Ovary (tissue), 9 donors: ENCODE measurements around the gene FBLN7. TPM values are rescaled to one million over a fixed set of nuclear protein-coding genes. Genes with fewer than 3 reads are reported as not detected.

Experiments
- DNase-seq, 5 donors: peaks; one replicate each; pipeline ENCODE4 v3.0.0-alpha.2; 2019 to 2020
- H3K27ac ChIP-seq, 2 donors: fragments of 200-600 bp; one replicate each; pipeline versions ENCODE4 v1.5.1 to v1.8.0; 2019 to 2022
- H3K27me3 ChIP-seq: fragments of 200-600 bp; one replicate; pipeline ENCODE4 v1.8.0; 2022
- H3K36me3 ChIP-seq: fragments of 200-600 bp; sonication (generic); one replicate; pipeline ENCODE4 v1.5.1; 2019
- H3K4me1 ChIP-seq: one replicate; pipeline ENCODE4 v1.8.1; 2013; ENCODE audit warnings: mild to moderate bottlenecking, moderate library complexity; ENCODE audit not compliant: insufficient read depth
- H3K4me3 ChIP-seq: fragments of 200-600 bp; sonication (generic); one replicate; pipeline ENCODE4 v1.5.1; 2017
- H3K9me3 ChIP-seq, 2 donors: fragments of 200-600 bp in 1 of 2; sonication (generic) in 1 of 2; one replicate each; pipeline versions ENCODE4 v1.5.1 to v1.8.1; 2013 to 2019; ENCODE audit warnings: mild to moderate bottlenecking in 1 of 2, moderate library complexity in 1 of 2
- CTCF ChIP-seq, 3 donors: fragments of 450-650 bp in 2 of 3; fragments of 200-600 bp in 1 of 3; IDR thresholded peaks; one replicate each; pipeline versions ENCODE4 v1.5.1 to v1.8.0; 2016 to 2022; ENCODE audit warnings: antibody characterized with exemption in 3 of 3, mild to moderate bottlenecking in 1 of 3
- EP300 ChIP-seq: sonication (generic); formaldehyde crosslinking; IDR thresholded peaks from one replicate; pipeline ENCODE4 v1.6.1; 2017; ENCODE audit warnings: antibody characterized with exemption
- POLR2A ChIP-seq: fragments of 450-650 bp; IDR thresholded peaks from one replicate; pipeline ENCODE4 v1.6.1; 2017; ENCODE audit warnings: antibody characterized with exemption, mild to moderate bottlenecking, moderate library complexity
- WGBS, 3 donors: extraction: QIAGEN DNeasy Blood & Tissue Kit in 1 of 3; methylation state at CpG; one replicate each; pipeline versions ENCODE4 v1.1.5 to v1.1.7; 2013 to 2017; 5-methylcytosine and 5-hydroxymethylcytosine counted together
- intact Hi-C, 4 donors: fragments of 100-400 bp; cut with DNase I; formaldehyde crosslinking; loops; one replicate each; pipeline versions ENCODE4 v1.11.0 to v1.15.1; 2022 to 2023
- polyA plus RNA-seq, 2 donors: library from polyadenylated mRNA; stranded (reverse); fragments of 200-250 nt in 1 of 2; fragments of 350-450 nt in 1 of 2; fragmentation: Illumina TruSeq in 1 of 2; extraction: RNeasy Lipid Tissue Mini Kit (QIAGEN cat#74804) in 1 of 2; gene quantifications; one replicate each; pipeline ENCODE4 v1.2.3, GENCODE V29; 2013 to 2014
- total RNA-seq, 7 donors: library from RNA; depleted of rRNA in 2 of 7; stranded (reverse); fragments of >200 nt in 2 of 7; fragmentation: NEBNext Ultra II Directional in 3 of 7; extraction: Animal tissue kit (Norgen Biotek cat#: 25700) in 3 of 7; gene quantifications; one replicate each; pipeline versions ENCODE4 v1.1.0 to v1.2.4, GENCODE V29; 2016 to 2023
- donor health status: DM: no; HTN: no; CAD: no; lungs with moderate emphysema.
- donor health status: DM: no; HTN: no; CAD: no.
- donor health status: Bipolar disorder and iron deficiency.
- donor health status: DM: yes; HTN: yes; CAD: no.
- donor health status: DM: no; HTN: no; CAD: no.
- donor health status: DM: yes; HTN: yes; CAD: no.

Gene FBLN7
- total and polyA plus RNA-seq, 9 donors: 0.18 to 5.0 (median 1.3) TPM

GRCh38 chr2:112118148-112118547 is 20.0 kb upstream of the FBLN7 start:
- Histone ChIP-seq H3K9me3 (peaks cover 0 to 3% of the 10 kb centered on the region in 2 donors), H3K36me3 (no peaks in the 10 kb centered on the region), H3K4me1 (no peaks in the 10 kb centered on the region), H3K27ac (no peak overlapping the region), H3K27me3 (no peaks in the 10 kb centered on the region), H3K4me3 (no peak overlapping the region)
- intact Hi-C loops: no loop called here
- WGBS, 3 donors: 82 to 91% (median 83%) methylated on average over 4 of the region's 4 CpGs
- TF ChIP-seq CTCF (IDR thresholded peaks at IDR 0.05) (no peak), EP300 (no peak), POLR2A (no peak)
- DNase-seq: no peak

GRCh38 chr2:112121682-112122254 is 16.4 kb upstream of the FBLN7 start:
- Histone ChIP-seq H3K36me3 (no peaks in the 10 kb centered on the region), H3K9me3 (peaks cover 0 to 3% of the 10 kb centered on the region in 2 donors), H3K27ac (no peak overlapping the region), H3K4me3 (no peak overlapping the region), H3K4me1 (no peaks in the 10 kb centered on the region), H3K27me3 (no peaks in the 10 kb centered on the region)
- TF ChIP-seq CTCF (IDR thresholded peaks at IDR 0.05) (no peak), EP300 (no peak), POLR2A (no peak)
- intact Hi-C loops: no loop called here
- no peak for DNase-seq

- no peak for TF ChIP-seq CTCF (IDR thresholded peaks at IDR 0.05)
- TF ChIP-seq POLR2A: no peak
- no peak for TF ChIP-seq EP300
- H3K27me3 ChIP-seq: no peaks in the 10 kb centered on the region
- no peak for DNase-seq
- H3K27ac ChIP-seq: no peak overlapping the region
- no peaks in the 10 kb centered on the region for H3K4me1 ChIP-seq
- intact Hi-C loops: no loop called here
- H3K9me3 ChIP-seq: no peaks in the 10 kb centered on the region
- no peak overlapping the region for H3K4me3 ChIP-seq
- no peaks in the 10 kb centered on the region for H3K36me3 ChIP-seq
- 77 to 87% (median 78%) methylated on average over 1 of the region's 1 CpG for WGBS, 3 donors
Observed at GRCh38 chr2:112129060-112129459, 9.1 kb upstream of the FBLN7 start.

GRCh38 chr2:112133344-112133743 is 4.8 kb upstream of the FBLN7 start:
- TF ChIP-seq POLR2A (no peak), EP300 (no peak), CTCF (IDR thresholded peaks at IDR 0.05) (no peak)
- intact Hi-C loops: no loop called here

More at GRCh38 chr2:112133344-112133743, 4.8 kb upstream of the FBLN7 start:
- no peaks in the 10 kb centered on the region for H3K27me3 ChIP-seq
- H3K27ac ChIP-seq: no peak overlapping the region
- H3K4me3 ChIP-seq: no peak overlapping the region
- H3K36me3 ChIP-seq: no peaks in the 10 kb centered on the region
- DNase-seq: no peak
- H3K4me1 ChIP-seq: no peaks in the 10 kb centered on the region
- H3K9me3 ChIP-seq: peaks cover 0 to 8% of the 10 kb centered on the region in 2 donors
